Erythroblast (primary cell): ENCODE data around the gene RAB20.

Source experiments
- DNase-seq, 2 experiments: peaks; one replicate each; lab custom pipeline; 2025; lab: John Stamatoyannopoulos, UW
- GATA1 ChIP-seq: IDR thresholded peaks from 2 replicates; pipeline ENCODE4 v1.6.1; 2011; ENCODE audit warnings: low read depth, mild to moderate bottlenecking, control low read depth, low read length, moderate library complexity
- POLR2A ChIP-seq: IDR thresholded peaks from 2 replicates; pipeline ENCODE4 v1.6.1; 2011; ENCODE audit warnings: mild to moderate bottlenecking, low read length

Gene RAB20

GRCh38 chr13:110511509-110512181 lies 49.9 kb downstream of the RAB20 start:
- TF ChIP-seq POLR2A (no peak), GATA1 (no peak)
- DNase-seq, result no peak

DNA sequence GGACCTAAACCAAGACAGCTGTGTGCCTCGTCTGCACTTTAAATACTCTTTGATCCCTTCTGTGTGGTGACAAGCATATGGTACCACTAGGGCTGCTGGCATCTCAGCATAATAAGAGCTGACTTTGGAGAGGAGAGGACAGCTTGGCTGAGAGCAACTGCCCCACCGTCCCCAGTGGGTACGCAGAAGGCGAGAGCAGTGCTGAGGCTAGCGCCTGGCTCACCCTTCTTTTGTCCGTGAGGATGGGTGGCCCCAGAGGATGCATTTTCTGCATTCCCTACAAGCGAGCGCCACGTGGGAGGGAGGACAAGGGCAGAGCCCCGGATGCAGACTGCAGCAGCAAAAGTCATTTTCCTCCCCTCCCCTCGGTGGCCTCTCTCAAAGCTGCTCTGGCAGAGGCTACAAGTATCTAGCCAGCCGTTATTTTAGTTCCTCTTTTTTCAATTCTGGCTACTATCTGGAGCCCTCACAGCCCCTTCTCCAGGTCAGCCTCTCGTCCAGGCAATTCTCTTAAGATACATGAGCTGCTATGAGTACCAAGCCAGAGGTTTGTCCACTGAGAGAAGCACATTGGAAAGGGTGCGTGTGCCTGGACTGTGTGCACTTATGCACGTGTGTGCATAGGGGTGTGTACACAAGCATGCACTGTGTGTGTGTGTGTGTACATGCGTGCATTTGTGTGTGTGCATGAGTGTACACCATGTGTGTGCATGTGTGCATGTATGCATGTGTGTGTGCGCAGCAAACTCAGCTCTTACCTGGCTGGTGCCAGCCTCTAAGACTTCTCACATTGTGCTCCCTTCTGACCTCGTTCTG lies 51.3 kb downstream of the RAB20 start:
- peak; percentile 5 to 18 for DNase-seq

GRCh38 chr13:110509478-110509926 lies 52.0 kb downstream of the RAB20 start:
- peak; percentile 16 to 54 for DNase-seq
- no peak for TF ChIP-seq POLR2A
- no peak for TF ChIP-seq GATA1

More for the DNA sequence above, 51.3 kb downstream of the RAB20 start:
- TF ChIP-seq GATA1, result no peak
- TF ChIP-seq POLR2A, result no peak

- DNase-seq, result no peak
- no peak for TF ChIP-seq POLR2A
- TF ChIP-seq GATA1, result no peak
Observed at GRCh38 chr13:110507678-110508381, 53.7 kb downstream of the RAB20 start.

GRCh38 chr13:110506859-110507566 lies 54.5 kb downstream of the RAB20 start:
- peak; percentile 54 to 80 for DNase-seq
- TF ChIP-seq POLR2A (no peak), GATA1 (no peak)

GRCh38 chr13:110506396-110506795 lies 55.1 kb downstream of the RAB20 start:
- no peak for DNase-seq
- TF ChIP-seq GATA1 (no peak), POLR2A (no peak)

- TF ChIP-seq GATA1 (no peak), POLR2A (no peak)
- DNase-seq, result no peak
Observed at GRCh38 chr13:110505594-110505993, 55.9 kb downstream of the RAB20 start.

GRCh38 chr13:110503979-110504499 lies 57.5 kb downstream of the RAB20 start:
- no peak for DNase-seq
- TF ChIP-seq POLR2A (no peak), GATA1 (no peak)

GRCh38 chr13:110503037-110503901 lies 58.3 kb downstream of the RAB20 start:
- no peak for TF ChIP-seq POLR2A
- no peak for TF ChIP-seq GATA1
- DNase-seq, result no peak

DNA sequence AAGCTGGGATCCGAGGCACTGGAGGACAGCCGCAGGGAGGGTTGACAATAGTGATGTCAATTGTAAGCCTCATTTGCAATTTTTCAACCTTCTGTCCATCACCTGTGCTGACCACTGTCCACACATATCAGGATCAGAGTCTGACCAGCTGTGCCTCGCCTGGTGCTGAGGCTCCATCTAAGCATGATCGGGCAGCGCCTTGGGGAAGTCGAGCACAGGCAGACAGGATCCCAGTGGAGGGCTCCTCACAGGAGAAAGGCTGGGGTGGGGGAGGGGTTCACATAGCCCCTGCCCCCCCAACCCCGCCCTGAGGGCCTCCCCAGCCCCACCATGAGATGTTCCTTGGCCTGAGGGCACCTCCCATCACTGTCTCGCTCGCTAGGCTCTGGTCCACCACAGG lies 60.3 kb downstream of the RAB20 start:
- no peak for TF ChIP-seq POLR2A
- no peak for DNase-seq

GRCh38 chr13:110500341-110500740 lies 61.2 kb downstream of the RAB20 start:
- no peak for DNase-seq
- TF ChIP-seq POLR2A (no peak), GATA1 (no peak)

GRCh38 chr13:110499621-110500281 lies 61.8 kb downstream of the RAB20 start:
- no peak for TF ChIP-seq GATA1
- no peak for TF ChIP-seq POLR2A
- no peak for DNase-seq
